B cell (primary cell): ENCODE data around the gene FUT7. TPM values are rescaled to one million over a fixed set of nuclear protein-coding genes. Genes with fewer than 3 reads are reported as not detected.

Source experiments
- ATAC-seq: fragments of 200-7000 bp; cut with Tn5 transposase; one replicate; pipeline ENCODE4 v1.10.0; 2021; ENCODE audit warnings: low read depth, mild to moderate bottlenecking, moderate number of reproducible peaks, moderate library complexity
- CTCF ChIA-PET: fragments of 350-600 bp; sonication (Branson Sonifier 250); formaldehyde crosslinking; loops from one replicate; lab custom pipeline; 2021; ENCODE audit warnings: antibody characterized with exemption, inconsistent platforms; lab: Charles Lee
- POLR2A ChIA-PET: fragments of 350-600 bp; sonication (Branson Sonifier 250); formaldehyde crosslinking; loops from one replicate; lab custom pipeline; 2021; ENCODE audit warnings: antibody characterized with exemption; lab: Charles Lee
- DNase-seq: peaks from one replicate; pipeline ENCODE4 v3.0.0; 2013
- H2AFZ ChIP-seq: 2 replicates; pipeline ENCODE4 v1.6.1; 2012; ENCODE audit warnings: mild to moderate bottlenecking, low read depth, low read length; ENCODE audit not compliant: insufficient read depth, poor library complexity, severe bottlenecking
- H3K27ac ChIP-seq, 2 donors: 1 replicate in 1 of 2; 2 replicates in 1 of 2; pipeline ENCODE4 v1.5.1; 2012 to 2013; ENCODE audit warnings: low read length in 2 of 2, mild to moderate bottlenecking in 2 of 2, moderate library complexity in 1 of 2
- H3K27me3 ChIP-seq, 4 experiments: fragments of 200-600 bp in 1 of 4; sonication (generic) in 1 of 4; replicated peaks in 1 of 4; 1 replicate in 2 of 4; 2 replicates in 2 of 4; pipeline versions ENCODE4 v1.6.1 to v1.7.0; 2013 to 2016; ENCODE audit warnings: low read length in 3 of 4, mild to moderate bottlenecking in 2 of 4, mixed read lengths in 1 of 4, moderate library complexity in 1 of 4; ENCODE audit not compliant: insufficient read depth in 4 of 4, control insufficient read depth in 3 of 4; ENCODE audit errors: control extremely low read depth in 1 of 4
- H3K36me3 ChIP-seq, 2 experiments: replicated peaks in 1 of 2; 1 replicate in 1 of 2; 2 replicates in 1 of 2; pipeline versions ENCODE4 v1.6.1 to v1.7.1; 2013; ENCODE audit warnings: low read length in 1 of 2; ENCODE audit not compliant: insufficient read depth in 2 of 2, control insufficient read depth in 1 of 2; ENCODE audit errors: control extremely low read depth in 1 of 2, extremely low read depth in 1 of 2
- H3K4me1 ChIP-seq, 2 donors: fragments of 200-600 bp in 1 of 2; sonication (generic) in 1 of 2; 1 replicate in 1 of 2; 2 replicates in 1 of 2; pipeline versions ENCODE4 v1.5.1 to v1.6.1; 2013 to 2017; ENCODE audit warnings: low read length in 2 of 2; ENCODE audit not compliant: control insufficient read depth in 2 of 2, insufficient read depth in 2 of 2
- H3K4me2 ChIP-seq: replicated peaks from 2 replicates; pipeline ENCODE3; 2012; ENCODE audit warnings: mild to moderate bottlenecking, low read depth, low read length; ENCODE audit not compliant: poor library complexity, severe bottlenecking
- H3K4me3 ChIP-seq, 5 experiments: fragments of 200-600 bp in 1 of 5; sonication (generic) in 1 of 5; 1 replicate in 3 of 5; 2 replicates in 2 of 5; pipeline versions ENCODE4 v1.5.1 to v1.7.0; 2011 to 2016; ENCODE audit warnings: low read length in 4 of 5, mild to moderate bottlenecking in 4 of 5, low read depth in 2 of 5, control low read depth in 1 of 5, moderate library complexity in 1 of 5; ENCODE audit not compliant: insufficient read depth in 1 of 5; ENCODE audit errors: control extremely low read depth in 1 of 5, extremely low read depth in 1 of 5
- H3K79me2 ChIP-seq: fragments of 200-600 bp; sonication (generic); one replicate; pipeline ENCODE4 v1.6.0; 2016; ENCODE audit warnings: low read length; ENCODE audit not compliant: control insufficient read depth, insufficient read depth
- H3K9ac ChIP-seq: fragments of 200-600 bp; sonication (generic); 2 replicates; pipeline ENCODE4 v1.6.1; 2017; ENCODE audit warnings: mild to moderate bottlenecking, low read length, moderate library complexity
- H3K9me3 ChIP-seq, 3 donors: one replicate each; pipeline versions ENCODE4 v1.6.1 to v1.7.1; 2013; ENCODE audit warnings: low read length in 2 of 3; ENCODE audit not compliant: control insufficient read depth in 2 of 3, insufficient read depth in 1 of 3; ENCODE audit errors: control extremely low read depth in 1 of 3
- H4K20me1 ChIP-seq: 2 replicates; pipeline ENCODE4 v1.6.0; 2012; ENCODE audit warnings: mild to moderate bottlenecking, low read length; ENCODE audit not compliant: insufficient read depth, control insufficient read depth, poor library complexity, severe bottlenecking
- H3K27ac Mint-ChIP-seq: one replicate; pipeline ENCODE4 v1.8.0; 2021; ENCODE audit warnings: mixed read lengths
- H3K27me3 Mint-ChIP-seq: one replicate; pipeline ENCODE4 v1.8.0; 2021; ENCODE audit warnings: mixed read lengths
- H3K4me1 Mint-ChIP-seq: one replicate; pipeline ENCODE4 v1.8.0; 2021; ENCODE audit warnings: mixed read lengths
- H3K4me3 Mint-ChIP-seq: one replicate; pipeline ENCODE4 v1.8.0; 2021; ENCODE audit warnings: mixed read lengths
- H3K9me3 Mint-ChIP-seq: one replicate; pipeline ENCODE4 v1.8.0; 2022; ENCODE audit warnings: mixed read lengths; ENCODE audit not compliant: insufficient read depth
- EZH2 ChIP-seq: IDR thresholded peaks from 2 replicates; pipeline ENCODE4 v1.6.1; 2012; ENCODE audit warnings: borderline replicate concordance, low read depth, mild to moderate bottlenecking, moderate library complexity, low read length; ENCODE audit not compliant: insufficient read depth, poor library complexity, severe bottlenecking
- WGBS: methylation state at CpG from one replicate; pipeline ENCODE4 v1.1.5; 2013; ENCODE audit warnings: missing lambda C conversion rate; ENCODE audit not compliant: insufficient coverage; 5-methylcytosine and 5-hydroxymethylcytosine counted together
- intact Hi-C: fragments of 100-400 bp; cut with micrococcal nuclease; formaldehyde crosslinking; loops from one replicate; pipeline ENCODE4 v1.10.0; 2022
- polyA plus RNA-seq: library from polyadenylated mRNA; depleted of rRNA; stranded (reverse); fragments of >200 nt; gene quantifications from 2 replicates; pipeline ENCODE4 v1.2.3, GENCODE V29; 2012
- total RNA-seq, 2 donors: library from RNA; stranded (reverse); fragments of 120-200 nt in 1 of 2; gene quantifications; 1 replicate in 1 of 2; 2 replicates in 1 of 2; pipeline versions ENCODE4 v1.2.3 to v1.2.4, GENCODE V29; 2013 to 2022
- TF ChIP-seq, protein P1 (sequence below): fragments of 200-600 bp; IDR thresholded peaks from one replicate; pipeline ENCODE4 v1.8.0; 2022; ENCODE audit warnings: antibody characterized with exemption, mild to moderate bottlenecking

The FUT7 gene
- total and polyA plus RNA-seq, 2 donors (not counting 1 experiment from before 2014, with no cell fraction given), result 7.3 to 8.2 TPM

DNA sequence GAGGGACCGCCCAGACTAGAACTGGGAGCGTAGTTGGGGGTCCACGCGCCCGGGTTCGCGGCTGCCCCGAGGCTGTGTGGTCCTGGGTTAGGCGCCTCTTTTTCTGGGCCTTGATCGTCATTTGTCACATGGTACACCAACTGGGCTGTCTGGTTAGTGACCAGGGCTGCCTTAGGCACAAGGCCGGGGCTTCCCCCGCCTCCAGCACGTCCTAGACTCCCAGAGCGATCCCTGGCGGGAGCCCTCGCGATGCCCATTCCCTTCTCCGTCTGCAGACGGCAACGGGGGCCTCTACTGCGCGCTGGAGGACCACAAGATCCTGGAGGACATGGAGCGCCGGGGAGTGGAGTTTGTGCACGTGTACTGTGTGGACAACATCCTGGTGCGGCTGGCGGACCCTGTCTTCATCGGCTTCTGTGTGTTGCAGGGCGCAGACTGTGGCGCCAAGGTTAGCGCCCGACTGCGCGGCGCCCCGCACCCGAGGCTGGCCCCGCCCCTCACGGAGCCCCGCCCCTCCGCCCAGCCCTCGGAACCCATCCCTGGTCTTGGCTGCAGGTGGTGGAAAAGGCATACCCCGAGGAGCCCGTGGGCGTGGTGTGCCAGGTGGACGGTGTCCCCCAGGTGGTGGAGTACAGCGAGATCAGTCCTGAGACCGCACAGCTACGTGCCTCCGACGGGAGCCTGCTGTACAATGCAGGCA is 47.0 kb upstream of the FUT7 start:
- Histone ChIP-seq H3K9me3 (no peaks in the 10 kb centered on the region), H3K27ac (no peak overlapping the region), H3K4me2 (peak overlapping the region; percentile 96), H3K4me1 (peaks cover 11 to 33% of the 10 kb centered on the region in 2 donors), H4K20me1 (peaks cover 26% of the 10 kb centered on the region), H3K27me3 (no peaks in the 10 kb centered on the region), H3K36me3 (peaks cover 0 to 29% of the 10 kb centered on the region in 2 experiments), H3K79me2 (peaks cover 12% of the 10 kb centered on the region), H3K9ac (no peak overlapping the region), H2AFZ (no peak overlapping the region), H3K4me3 (peak overlapping the region in 1 of 5 experiments; percentile 75)
- Mint-ChIP-seq H3K27me3 (no peaks in the 10 kb centered on the region), H3K27ac (no peak overlapping the region), H3K4me1 (peaks cover 30% of the 10 kb centered on the region), H3K4me3 (peak overlapping the region; percentile 81), H3K9me3 (no peaks in the 10 kb centered on the region)
- TF ChIP-seq, protein P1, sequence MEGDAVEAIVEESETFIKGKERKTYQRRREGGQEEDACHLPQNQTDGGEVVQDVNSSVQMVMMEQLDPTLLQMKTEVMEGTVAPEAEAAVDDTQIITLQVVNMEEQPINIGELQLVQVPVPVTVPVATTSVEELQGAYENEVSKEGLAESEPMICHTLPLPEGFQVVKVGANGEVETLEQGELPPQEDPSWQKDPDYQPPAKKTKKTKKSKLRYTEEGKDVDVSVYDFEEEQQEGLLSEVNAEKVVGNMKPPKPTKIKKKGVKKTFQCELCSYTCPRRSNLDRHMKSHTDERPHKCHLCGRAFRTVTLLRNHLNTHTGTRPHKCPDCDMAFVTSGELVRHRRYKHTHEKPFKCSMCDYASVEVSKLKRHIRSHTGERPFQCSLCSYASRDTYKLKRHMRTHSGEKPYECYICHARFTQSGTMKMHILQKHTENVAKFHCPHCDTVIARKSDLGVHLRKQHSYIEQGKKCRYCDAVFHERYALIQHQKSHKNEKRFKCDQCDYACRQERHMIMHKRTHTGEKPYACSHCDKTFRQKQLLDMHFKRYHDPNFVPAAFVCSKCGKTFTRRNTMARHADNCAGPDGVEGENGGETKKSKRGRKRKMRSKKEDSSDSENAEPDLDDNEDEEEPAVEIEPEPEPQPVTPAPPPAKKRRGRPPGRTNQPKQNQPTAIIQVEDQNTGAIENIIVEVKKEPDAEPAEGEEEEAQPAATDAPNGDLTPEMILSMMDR, result no peak
- TF ChIP-seq EZH2, result no peak
- intact Hi-C loops, result no loop called here
- POLR2A ChIA-PET, result interaction anchor here (1.0 kb wide), 1 partner anchor 45 kb away, joined by 3 read pairs; no protein-coding TSS in a partner anchor
- 92% methylated on average over 51 of the region's 51 CpGs for WGBS
- CTCF ChIA-PET, result interaction anchor here (1.6 kb wide), 1 partner anchor 12 kb away, joined by 6 read pairs; no protein-coding TSS in a partner anchor
- DNase-seq (no peak), ATAC-seq (no peak)
